ENCODE measurements around the gene RAB27A. TPM values are rescaled to one million over a fixed set of nuclear protein-coding genes. Genes with fewer than 3 reads are reported as not detected.
A peak's percentile ranks its signal among the peaks of the same experiment; 100 is the strongest.

Gene RAB27A
- total and polyA plus RNA-seq, 10 of the 15 experiments (the other 5 are each of a cell fraction or from before 2014, with no cell fraction given): 13.3 to 139 (median 35.2) TPM

- TF ChIP-seq, protein P1, sequence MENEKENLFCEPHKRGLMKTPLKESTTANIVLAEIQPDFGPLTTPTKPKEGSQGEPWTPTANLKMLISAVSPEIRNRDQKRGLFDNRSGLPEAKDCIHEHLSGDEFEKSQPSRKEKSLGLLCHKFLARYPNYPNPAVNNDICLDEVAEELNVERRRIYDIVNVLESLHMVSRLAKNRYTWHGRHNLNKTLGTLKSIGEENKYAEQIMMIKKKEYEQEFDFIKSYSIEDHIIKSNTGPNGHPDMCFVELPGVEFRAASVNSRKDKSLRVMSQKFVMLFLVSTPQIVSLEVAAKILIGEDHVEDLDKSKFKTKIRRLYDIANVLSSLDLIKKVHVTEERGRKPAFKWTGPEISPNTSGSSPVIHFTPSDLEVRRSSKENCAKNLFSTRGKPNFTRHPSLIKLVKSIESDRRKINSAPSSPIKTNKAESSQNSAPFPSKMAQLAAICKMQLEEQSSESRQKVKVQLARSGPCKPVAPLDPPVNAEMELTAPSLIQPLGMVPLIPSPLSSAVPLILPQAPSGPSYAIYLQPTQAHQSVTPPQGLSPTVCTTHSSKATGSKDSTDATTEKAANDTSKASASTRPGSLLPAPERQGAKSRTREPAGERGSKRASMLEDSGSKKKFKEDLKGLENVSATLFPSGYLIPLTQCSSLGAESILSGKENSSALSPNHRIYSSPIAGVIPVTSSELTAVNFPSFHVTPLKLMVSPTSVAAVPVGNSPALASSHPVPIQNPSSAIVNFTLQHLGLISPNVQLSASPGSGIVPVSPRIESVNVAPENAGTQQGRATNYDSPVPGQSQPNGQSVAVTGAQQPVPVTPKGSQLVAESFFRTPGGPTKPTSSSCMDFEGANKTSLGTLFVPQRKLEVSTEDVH (IDR thresholded peaks at IDR 0.05; ENCODE audit: low read depth, partially characterized antibody): no peak
- TF ChIP-seq ZNF24 (IDR thresholded peaks at IDR 0.05) (0 out of 2 replicates have a peak, but pooled peaks have one; percentile 2), SMAD1 (IDR thresholded peaks at IDR 0.05; ENCODE audit: low read depth, partially characterized antibody) (peak; percentile 54), YY1 (IDR thresholded peaks at IDR 0.05; ENCODE audit: low read depth, low read length) (0 out of 2 replicates have a peak, but pooled peaks have one; percentile 33), DPF2 (IDR thresholded peaks at IDR 0.05) (peak; percentile 62; the same call in 1 of the 2 replicates), ZNF217 (IDR thresholded peaks at IDR 0.05) (0 out of 2 replicates have a peak, but pooled peaks have one; percentile 3), SRF (IDR thresholded peaks at IDR 0.05; ENCODE audit: low read depth in 2 of 2, low read length in 2 of 2) (no peak), YBX1 (IDR thresholded peaks at IDR 0.05) (no peak), EGR1 (IDR thresholded peaks at IDR 0.05; ENCODE audit: borderline replicate concordance in 1 of 2, low read depth in 2 of 2, low read length in 2 of 2) (no peak), SIN3A (IDR thresholded peaks at IDR 0.05; ENCODE audit: low read depth, low read length) (no peak), SUZ12 (IDR thresholded peaks at IDR 0.05; ENCODE audit: unreplicated experiment) (no peak), ATF7 (IDR thresholded peaks at IDR 0.05; ENCODE audit: low read depth) (peak; percentile 86), STAT3 (IDR thresholded peaks at IDR 0.05; ENCODE audit: low read depth, low read length) (no peak; the same call in 1 of the 2 replicates), CREB1 (IDR thresholded peaks at IDR 0.05; ENCODE audit: low read depth) (0 out of 2 replicates have a peak, but pooled peaks have one; percentile 40), POLR2A (IDR thresholded peaks at IDR 0.05; ENCODE audit: low read depth, low read length) (no peak), ETV6 (conservative IDR thresholded peaks at IDR 0.05 in 1 of 2, IDR thresholded peaks at IDR 0.05 in 1 of 2; ENCODE audit: borderline replicate concordance in 1 of 2, low read depth in 1 of 2) (peak in 1 of 2 experiments; percentile 67; a peak in 1 of 4 replicates), ELK1 (IDR thresholded peaks at IDR 0.05; ENCODE audit: low read depth, low read length) (no peak), ZNF274 (IDR thresholded peaks at IDR 0.05; ENCODE audit: insufficient read depth, insufficient read length) (no peak), CBX5 (IDR thresholded peaks at IDR 0.05; ENCODE audit: low read depth) (peak; percentile 89; the same call in 1 of the 2 replicates), ATF3 (IDR thresholded peaks at IDR 0.05; ENCODE audit: borderline replicate concordance, extremely low read depth, low read depth, low read length) (no peak)
- TF ChIP-seq, protein P2, sequence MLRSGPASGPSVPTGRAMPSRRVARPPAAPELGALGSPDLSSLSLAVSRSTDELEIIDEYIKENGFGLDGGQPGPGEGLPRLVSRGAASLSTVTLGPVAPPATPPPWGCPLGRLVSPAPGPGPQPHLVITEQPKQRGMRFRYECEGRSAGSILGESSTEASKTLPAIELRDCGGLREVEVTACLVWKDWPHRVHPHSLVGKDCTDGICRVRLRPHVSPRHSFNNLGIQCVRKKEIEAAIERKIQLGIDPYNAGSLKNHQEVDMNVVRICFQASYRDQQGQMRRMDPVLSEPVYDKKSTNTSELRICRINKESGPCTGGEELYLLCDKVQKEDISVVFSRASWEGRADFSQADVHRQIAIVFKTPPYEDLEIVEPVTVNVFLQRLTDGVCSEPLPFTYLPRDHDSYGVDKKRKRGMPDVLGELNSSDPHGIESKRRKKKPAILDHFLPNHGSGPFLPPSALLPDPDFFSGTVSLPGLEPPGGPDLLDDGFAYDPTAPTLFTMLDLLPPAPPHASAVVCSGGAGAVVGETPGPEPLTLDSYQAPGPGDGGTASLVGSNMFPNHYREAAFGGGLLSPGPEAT (IDR thresholded peaks at IDR 0.05; ENCODE audit: low read depth): peak; percentile 68; the same call in 1 of the 2 replicates
Measured at GRCh38 chr15:55279746-55280351, 9.8 kb downstream of the RAB27A start (continued).
